Measurements from ENCODE around the gene ZFAND3.

DNA sequence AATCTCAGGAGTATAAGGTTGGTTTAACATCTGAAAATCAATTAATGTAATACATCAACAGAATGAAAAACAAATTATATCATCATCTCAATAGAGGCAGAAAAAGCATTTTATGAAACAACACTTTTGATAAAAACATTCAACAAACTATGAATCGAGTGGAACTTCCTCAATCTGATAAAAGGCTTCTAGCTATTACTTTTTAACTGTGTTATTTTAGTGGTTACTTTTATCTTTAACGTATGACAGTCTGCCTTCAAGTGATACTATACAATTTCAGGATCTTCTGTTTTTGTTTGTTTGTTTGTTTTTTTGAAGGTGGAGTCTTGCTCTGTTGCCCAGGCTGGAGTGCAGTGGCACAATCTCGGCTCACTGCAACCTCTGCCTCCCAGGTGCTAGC lies 73.7 kb downstream of the ZFAND3 start:
- TF ChIP-seq, protein P1, sequence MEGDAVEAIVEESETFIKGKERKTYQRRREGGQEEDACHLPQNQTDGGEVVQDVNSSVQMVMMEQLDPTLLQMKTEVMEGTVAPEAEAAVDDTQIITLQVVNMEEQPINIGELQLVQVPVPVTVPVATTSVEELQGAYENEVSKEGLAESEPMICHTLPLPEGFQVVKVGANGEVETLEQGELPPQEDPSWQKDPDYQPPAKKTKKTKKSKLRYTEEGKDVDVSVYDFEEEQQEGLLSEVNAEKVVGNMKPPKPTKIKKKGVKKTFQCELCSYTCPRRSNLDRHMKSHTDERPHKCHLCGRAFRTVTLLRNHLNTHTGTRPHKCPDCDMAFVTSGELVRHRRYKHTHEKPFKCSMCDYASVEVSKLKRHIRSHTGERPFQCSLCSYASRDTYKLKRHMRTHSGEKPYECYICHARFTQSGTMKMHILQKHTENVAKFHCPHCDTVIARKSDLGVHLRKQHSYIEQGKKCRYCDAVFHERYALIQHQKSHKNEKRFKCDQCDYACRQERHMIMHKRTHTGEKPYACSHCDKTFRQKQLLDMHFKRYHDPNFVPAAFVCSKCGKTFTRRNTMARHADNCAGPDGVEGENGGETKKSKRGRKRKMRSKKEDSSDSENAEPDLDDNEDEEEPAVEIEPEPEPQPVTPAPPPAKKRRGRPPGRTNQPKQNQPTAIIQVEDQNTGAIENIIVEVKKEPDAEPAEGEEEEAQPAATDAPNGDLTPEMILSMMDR (conservative IDR thresholded peaks at IDR 0.05; ENCODE audit: low read depth in 2 of 2): no peak
- no peak for TF ChIP-seq STAT1 (IDR thresholded peaks at IDR 0.05; ENCODE audit: unreplicated experiment)

All from GM23338 (cell line).